Measurements from ENCODE around the gene MAPKBP1.

- TF ChIP-seq POLR2AphosphoS2 (IDR thresholded peaks at IDR 0.05; ENCODE audit: low read depth, low read length) (no peak), ZNF629 (CRISPR knock-in tag; conservative IDR thresholded peaks at IDR 0.05) (no peak), CTCF (CRISPR knock-in tag; IDR thresholded peaks at IDR 0.05) (no peak), TAF1 (CRISPR knock-in tag; IDR thresholded peaks at IDR 0.05) (no peak), RELA (CRISPR knock-in tag; IDR thresholded peaks at IDR 0.05) (no peak), ZFP91 (CRISPR knock-in tag; IDR thresholded peaks at IDR 0.05; ENCODE audit: borderline replicate concordance) (no peak), TCF12 (IDR thresholded peaks at IDR 0.05) (no peak), TCF12 (CRISPR knock-in tag; IDR thresholded peaks at IDR 0.05) (no peak)
Measured at GRCh38 chr15:41838400-41838897, 64.2 kb downstream of the MAPKBP1 start, which contains the start of gene PLA2G4B.
